ENCODE measurements around the gene CNTD1.
"Not testable (repeated sequence)": the region's sequence is repeated elsewhere in the genome, so short reads cannot be mapped to it uniquely, and the experiment has no call there.

Gene CNTD1

DNA sequence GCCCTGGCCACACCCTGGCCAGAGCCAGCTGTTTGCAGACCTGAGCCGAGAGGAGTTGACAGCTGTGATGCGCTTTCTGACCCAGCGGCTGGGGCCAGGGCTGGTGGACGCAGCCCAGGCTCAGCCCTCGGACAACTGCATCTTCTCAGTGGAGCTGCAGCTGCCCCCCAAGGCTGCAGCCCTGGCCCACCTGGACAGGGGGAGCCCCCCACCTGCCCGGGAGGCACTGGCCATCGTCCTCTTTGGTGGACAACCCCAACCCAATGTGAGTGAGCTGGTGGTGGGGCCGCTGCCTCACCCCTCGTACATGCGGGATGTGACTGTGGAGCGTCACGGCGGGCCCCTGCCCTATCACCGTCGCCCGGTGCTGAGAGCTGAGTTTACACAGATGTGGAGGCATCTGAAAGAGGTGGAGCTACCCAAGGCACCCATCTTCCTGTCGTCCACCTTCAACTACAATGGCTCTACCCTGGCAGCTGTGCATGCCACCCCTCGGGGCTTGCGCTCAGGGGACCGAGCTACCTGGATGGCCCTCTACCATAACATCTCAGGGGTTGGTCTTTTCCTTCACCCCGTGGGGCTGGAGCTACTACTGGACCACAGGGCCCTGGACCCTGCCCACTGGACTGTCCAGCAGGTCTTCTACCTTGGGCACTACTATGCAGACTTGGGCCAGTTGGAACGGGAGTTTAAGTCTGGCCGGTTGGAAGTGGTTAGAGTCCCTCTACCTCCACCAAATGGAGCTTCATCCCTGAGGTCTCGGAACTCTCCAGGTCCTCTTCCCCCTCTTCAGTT, 46.3 kb downstream of the CNTD1 start:
- no peak for DNase-seq (ENCODE audit: low read depth in 2 of 2)

DNA sequence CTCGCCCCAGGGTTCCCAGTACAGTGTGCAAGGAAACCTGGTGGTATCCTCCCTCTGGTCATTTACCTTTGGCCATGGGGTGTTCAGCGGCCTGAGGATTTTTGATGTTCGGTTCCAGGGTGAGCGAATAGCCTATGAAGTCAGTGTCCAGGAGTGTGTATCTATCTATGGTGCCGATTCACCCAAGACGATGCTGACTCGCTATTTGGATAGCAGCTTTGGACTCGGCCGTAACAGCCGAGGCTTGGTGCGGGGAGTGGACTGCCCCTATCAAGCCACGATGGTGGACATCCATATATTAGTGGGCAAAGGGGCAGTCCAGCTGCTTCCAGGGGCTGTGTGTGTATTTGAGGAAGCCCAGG, 46.9 kb downstream of the CNTD1 start:
- no peak for DNase-seq (ENCODE audit: low read depth in 2 of 2)

GRCh38 chr17:42845918-42846593, 47.4 kb downstream of the CNTD1 start:
- no peak for DNase-seq (ENCODE audit: low read depth in 2 of 2)

- DNase-seq (ENCODE audit: low read depth in 2 of 2), result no peak
Measured at GRCh38 chr17:42846594-42847280, 48.1 kb downstream of the CNTD1 start.

GRCh38 chr17:42848093-42848492, 49.4 kb downstream of the CNTD1 start:
- DNase-seq (ENCODE audit: low read depth in 2 of 2), result no peak

DNA sequence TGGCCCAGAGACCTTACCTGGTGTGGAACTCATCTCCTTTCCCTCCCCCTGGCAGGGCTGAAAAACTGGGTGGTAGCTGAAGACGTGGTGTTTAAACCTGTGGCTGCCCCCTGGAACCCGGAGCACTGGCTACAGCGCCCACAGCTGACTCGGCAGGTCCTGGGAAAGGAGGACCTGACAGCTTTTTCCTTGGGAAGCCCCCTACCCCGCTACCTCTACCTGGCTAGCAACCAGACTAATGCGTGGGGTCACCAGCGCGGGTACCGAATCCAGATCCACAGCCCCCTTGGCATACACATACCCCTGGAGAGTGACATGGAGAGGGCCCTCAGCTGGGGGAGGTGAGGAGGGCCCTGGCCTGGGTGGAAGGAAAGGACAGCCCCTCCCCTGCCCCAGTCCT, 50.4 kb downstream of the CNTD1 start:
- DNase-seq (ENCODE audit: low read depth in 2 of 2), result no peak

DNA sequence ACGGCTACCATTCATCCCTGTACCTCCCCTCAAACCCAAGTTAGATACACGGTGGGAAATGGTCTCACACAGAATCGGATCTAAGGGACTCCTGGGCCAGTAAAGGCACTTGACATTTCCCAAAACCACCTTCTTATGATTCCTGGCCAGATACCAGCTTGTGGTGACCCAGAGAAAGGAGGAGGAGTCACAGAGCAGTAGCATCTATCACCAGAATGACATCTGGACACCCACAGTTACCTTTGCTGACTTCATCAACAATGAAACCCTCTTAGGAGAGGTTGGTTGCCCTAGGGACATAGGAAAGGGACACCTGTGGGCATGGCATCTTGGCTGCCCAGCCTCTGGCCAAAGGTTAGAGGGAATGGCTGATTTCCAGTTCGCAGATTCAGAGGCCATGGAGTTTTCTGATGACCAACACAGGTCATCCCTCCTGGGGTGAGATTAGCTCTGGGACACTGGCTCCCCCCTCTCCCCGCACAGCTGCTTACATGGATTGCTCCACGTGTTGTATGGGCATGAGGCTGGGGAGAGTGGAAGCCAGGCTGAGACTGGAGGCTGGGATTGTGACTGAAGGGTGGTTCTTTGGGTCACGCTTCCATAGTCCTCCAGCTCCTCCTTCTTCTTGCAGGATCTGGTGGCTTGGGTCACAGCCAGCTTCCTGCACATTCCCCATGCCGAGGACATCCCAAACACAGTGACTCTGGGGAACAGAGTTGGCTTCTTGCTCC, 51.0 kb downstream of the CNTD1 start:
- DNase-seq (ENCODE audit: low read depth in 2 of 2), result no peak

DNA sequence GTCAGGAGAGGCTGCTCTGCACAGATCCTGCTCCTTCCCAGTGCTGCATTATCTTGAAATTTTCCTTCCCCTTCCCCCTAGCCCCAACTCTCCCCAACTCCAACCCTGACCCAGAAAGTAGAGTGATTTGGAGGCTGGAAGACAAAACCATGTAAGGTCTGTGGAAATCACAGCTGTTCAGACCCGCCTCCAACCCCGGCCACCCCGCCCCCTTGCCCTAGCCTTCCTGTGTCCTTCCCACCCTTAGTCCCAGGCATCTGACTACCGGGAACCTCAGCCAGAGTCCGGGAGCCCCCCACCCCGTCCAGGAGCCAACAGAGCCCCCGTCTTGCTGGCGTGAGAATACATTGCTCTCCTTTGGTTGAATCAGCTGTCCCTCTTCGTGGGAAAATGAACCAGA, 52.3 kb downstream of the CNTD1 start, which contains the start of gene AOC3:
Gene AOC3 (plus strand): TSS at position 246 of the 400 bp plus-strand sequence. CDS start 145 bp downstream, at position 391.
- no peak for DNase-seq (ENCODE audit: low read depth in 2 of 2)

- not testable (repeated sequence) for DNase-seq (ENCODE audit: low read depth in 2 of 2)
Measured at GRCh38 chr17:42851371-42852240, 52.9 kb downstream of the CNTD1 start.

DNA sequence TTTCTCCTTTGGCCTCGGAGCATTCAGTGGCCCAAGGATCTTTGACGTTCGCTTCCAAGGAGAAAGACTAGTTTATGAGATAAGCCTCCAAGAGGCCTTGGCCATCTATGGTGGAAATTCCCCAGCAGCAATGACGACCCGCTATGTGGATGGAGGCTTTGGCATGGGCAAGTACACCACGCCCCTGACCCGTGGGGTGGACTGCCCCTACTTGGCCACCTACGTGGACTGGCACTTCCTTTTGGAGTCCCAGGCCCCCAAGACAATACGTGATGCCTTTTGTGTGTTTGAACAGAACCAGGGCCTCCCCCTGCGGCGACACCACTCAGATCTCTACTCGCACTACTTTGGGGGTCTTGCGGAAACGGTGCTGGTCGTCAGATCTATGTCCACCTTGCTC, 53.7 kb downstream of the CNTD1 start:
- DNase-seq (ENCODE audit: low read depth in 2 of 2), result no peak

GRCh38 chr17:42853004-42853403, 54.3 kb downstream of the CNTD1 start:
- no peak for DNase-seq (ENCODE audit: low read depth in 2 of 2)

GRCh38 chr17:42853597-42853967, 54.9 kb downstream of the CNTD1 start:
- no peak for DNase-seq (ENCODE audit: low read depth in 2 of 2)

DNA sequence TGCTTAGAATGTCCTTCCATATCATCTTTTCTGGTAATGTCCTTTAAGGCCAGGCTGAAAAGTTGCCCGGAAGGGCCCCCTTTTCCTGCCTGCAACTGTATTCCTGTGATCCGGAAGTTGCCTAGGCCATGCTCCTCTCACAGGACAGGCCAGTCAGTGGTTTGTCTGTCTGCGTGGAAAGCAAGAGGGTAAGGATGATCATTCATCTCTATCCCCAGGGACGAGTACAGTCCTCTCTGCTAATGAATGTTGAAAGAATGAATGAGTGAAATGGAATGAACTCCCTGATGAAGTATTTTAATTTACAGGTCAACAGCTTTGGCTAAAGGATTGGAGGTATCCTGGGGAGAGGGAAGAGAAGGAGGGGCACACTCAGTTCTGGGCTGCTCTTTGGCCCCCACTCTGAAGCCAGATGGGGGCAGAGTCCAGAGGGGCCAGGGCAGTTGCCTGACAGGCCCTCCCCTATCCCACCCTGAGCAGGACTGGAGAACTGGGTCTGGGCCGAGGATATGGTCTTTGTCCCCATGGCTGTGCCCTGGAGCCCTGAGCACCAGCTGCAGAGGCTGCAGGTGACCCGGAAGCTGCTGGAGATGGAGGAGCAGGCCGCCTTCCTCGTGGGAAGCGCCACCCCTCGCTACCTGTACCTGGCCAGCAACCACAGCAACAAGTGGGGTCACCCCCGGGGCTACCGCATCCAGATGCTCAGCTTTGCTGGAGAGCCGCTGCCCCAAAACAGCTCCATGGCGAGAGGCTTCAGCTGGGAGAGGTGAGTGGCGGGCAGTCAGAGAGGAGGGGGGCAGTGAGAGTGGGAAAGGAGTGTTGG, 55.5 kb downstream of the CNTD1 start:
- no peak for DNase-seq (ENCODE audit: low read depth in 2 of 2)

- DNase-seq (ENCODE audit: low read depth in 2 of 2), result no peak
Measured at GRCh38 chr17:42855048-42855596, 56.5 kb downstream of the CNTD1 start.

- not testable (repeated sequence) for DNase-seq (ENCODE audit: low read depth in 2 of 2)
Measured at GRCh38 chr17:42856093-42856492, 57.4 kb downstream of the CNTD1 start.

- not testable (repeated sequence) for DNase-seq (ENCODE audit: low read depth in 2 of 2)
Measured at GRCh38 chr17:42856516-42856915, 57.9 kb downstream of the CNTD1 start.

DNA sequence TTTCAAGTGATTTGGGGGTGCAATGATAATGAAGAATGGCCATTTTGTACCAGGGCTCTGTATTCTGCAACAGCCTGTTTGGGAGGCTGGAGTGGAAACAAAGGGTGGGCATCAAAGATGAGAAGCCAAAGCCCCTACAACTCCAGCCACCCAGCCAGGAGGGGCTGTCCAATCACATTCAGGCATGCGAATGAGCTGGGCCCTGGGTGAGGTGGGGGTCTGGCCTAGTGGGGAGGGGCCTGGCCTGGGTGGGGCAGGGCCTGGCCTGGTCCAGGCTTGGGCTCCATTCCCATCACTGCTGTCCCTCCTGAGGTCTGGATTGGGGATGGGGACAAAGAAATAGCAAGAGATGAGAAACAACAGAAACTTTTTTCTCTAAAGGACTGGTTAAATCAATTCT, 58.7 kb downstream of the CNTD1 start:
- no peak for DNase-seq (ENCODE audit: low read depth in 2 of 2)

Data from stimulated activated CD8-positive, alpha-beta memory T cell treated with anti-CD3 and anti-CD28 coated beads, Interleukin-7, amount 100 ng/mL, for 4 hours (primary cell).